Measurements from ENCODE around the gene CBX1.
"Not testable (repeated sequence)": the region's sequence is repeated elsewhere in the genome, so short reads cannot be mapped to it uniquely, and the experiment has no call there.

Gene CBX1

GRCh38 chr17:48123776-48124388, 22.6 kb upstream of the CBX1 start:
- no peak for DNase-seq (ENCODE audit: low read depth in 2 of 2)

- no peak for DNase-seq (ENCODE audit: low read depth in 2 of 2)
These were observed 21.8 kb upstream of the CBX1 start for GRCh38 chr17:48123111-48123510.

GRCh38 chr17:48122665-48123045, 21.4 kb upstream of the CBX1 start:
- DNase-seq (ENCODE audit: low read depth in 2 of 2), result no peak

- DNase-seq (ENCODE audit: low read depth in 2 of 2), result no peak
These were observed 20.8 kb upstream of the CBX1 start for GRCh38 chr17:48121923-48122664.

- DNase-seq (ENCODE audit: low read depth in 2 of 2), result no peak
These were observed 12.0 kb upstream of the CBX1 start for GRCh38 chr17:48113201-48113676.

- DNase-seq (ENCODE audit: low read depth in 2 of 2), result no peak
These were observed 10.6 kb upstream of the CBX1 start for GRCh38 chr17:48111937-48112241.

- no peak for DNase-seq (ENCODE audit: low read depth in 2 of 2)
These were observed 9.5 kb upstream of the CBX1 start for GRCh38 chr17:48110761-48111160.

- DNase-seq (ENCODE audit: low read depth in 2 of 2), result peak; percentile 91 to 92
These were observed 6.1 kb upstream of the CBX1 start, which contains the start of gene SNX11 for GRCh38 chr17:48107137-48108055. TSS of gene SNX11 (plus strand) at chr17:48107766. CDS start at chr17:48112044, 4,278 bp downstream.

GRCh38 chr17:48106802-48107136, 5.5 kb upstream of the CBX1 start:
- DNase-seq (ENCODE audit: low read depth in 2 of 2), result no peak

GRCh38 chr17:48104440-48104839, 3.2 kb upstream of the CBX1 start:
- DNase-seq (ENCODE audit: low read depth in 2 of 2), result no peak

- peak in 1 of 2 donors; percentile 21 for DNase-seq (ENCODE audit: low read depth in 2 of 2)
These were observed 1.8 kb upstream of the CBX1 start for GRCh38 chr17:48102798-48103715.

GRCh38 chr17:48102043-48102750, 919 bp upstream of the CBX1 start:
- no peak for DNase-seq (ENCODE audit: low read depth in 2 of 2)

GRCh38 chr17:48100591-48101011, 677 bp downstream of the CBX1 start:
- no peak for DNase-seq (ENCODE audit: low read depth in 2 of 2)

GRCh38 chr17:48100160-48100559, 1.1 kb downstream of the CBX1 start:
- DNase-seq (ENCODE audit: low read depth in 2 of 2), result no peak

- DNase-seq (ENCODE audit: low read depth in 2 of 2), result no peak
These were observed 5.7 kb downstream of the CBX1 start for GRCh38 chr17:48095611-48096010.

GRCh38 chr17:48093341-48094045, 7.8 kb downstream of the CBX1 start:
- DNase-seq (ENCODE audit: low read depth in 2 of 2), result no peak

- no peak for DNase-seq (ENCODE audit: low read depth in 2 of 2)
These were observed 16.3 kb downstream of the CBX1 start for GRCh38 chr17:48084932-48085331.

GRCh38 chr17:48081858-48082257, 19.4 kb downstream of the CBX1 start:
- no peak for DNase-seq (ENCODE audit: low read depth in 2 of 2)

- DNase-seq (ENCODE audit: low read depth in 2 of 2), result not testable (repeated sequence)
These were observed 24.1 kb downstream of the CBX1 start for GRCh38 chr17:48077152-48077551.

Data from stimulated activated CD4-positive, alpha-beta T cell treated with anti-CD3 and anti-CD28 coated beads, Interleukin-15, amount 100 ng/mL, for 48 hours (primary cell).